Nucleus accumbens (tissue), 56 donors: ENCODE data around the gene MIPEP.

Experiments used
- DNase-seq, 56 donors: peaks; one replicate each; lab custom pipeline; 2025; lab: John Stamatoyannopoulos, UW

Gene MIPEP

DNA sequence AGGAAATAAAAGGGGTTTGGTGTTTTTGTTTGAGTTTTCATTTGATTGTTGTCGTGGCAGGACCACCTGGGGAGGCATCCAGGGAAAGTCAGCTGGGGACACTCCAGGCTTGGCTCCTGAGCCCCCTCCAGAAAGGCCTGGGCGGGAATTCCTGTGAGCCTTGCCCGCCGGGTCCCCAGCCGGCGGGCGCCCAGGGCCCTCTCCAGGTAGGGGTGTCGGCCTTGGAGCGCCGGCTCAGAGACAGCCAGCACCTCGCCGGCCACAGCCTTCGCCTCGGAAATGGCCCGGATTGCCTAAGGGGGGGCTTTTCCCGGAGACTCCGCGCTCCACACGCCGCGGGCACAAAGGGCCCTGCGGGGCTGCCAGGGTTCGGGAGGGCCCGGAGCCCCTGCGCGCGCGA, 194.0 kb downstream of the MIPEP start:
- DNase-seq: no peak

DNA sequence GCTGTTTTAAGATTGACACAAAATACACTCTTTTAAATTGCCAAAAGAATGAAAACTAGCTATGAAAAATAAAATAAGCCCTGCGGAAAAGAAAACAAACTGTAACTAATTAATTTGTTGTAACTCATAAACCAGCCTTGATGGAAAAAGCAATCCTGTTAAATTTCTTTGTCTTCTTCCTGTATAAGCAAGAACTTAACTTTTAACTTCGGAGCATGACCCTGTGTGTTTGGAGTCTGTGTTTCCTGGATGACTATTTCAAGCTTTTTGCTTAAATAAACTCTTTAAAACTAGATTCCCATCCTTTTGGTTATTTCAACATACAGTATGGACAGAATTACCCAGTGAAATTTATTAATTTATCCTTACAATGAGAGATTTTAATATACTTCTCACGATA, 196.4 kb downstream of the MIPEP start:
- no peak for DNase-seq

- DNase-seq: no peak
These were observed 198.5 kb downstream of the MIPEP start for GRCh38 chr13:23690668-23691067.

GRCh38 chr13:23688336-23688735, 200.9 kb downstream of the MIPEP start:
- DNase-seq: no peak

DNA sequence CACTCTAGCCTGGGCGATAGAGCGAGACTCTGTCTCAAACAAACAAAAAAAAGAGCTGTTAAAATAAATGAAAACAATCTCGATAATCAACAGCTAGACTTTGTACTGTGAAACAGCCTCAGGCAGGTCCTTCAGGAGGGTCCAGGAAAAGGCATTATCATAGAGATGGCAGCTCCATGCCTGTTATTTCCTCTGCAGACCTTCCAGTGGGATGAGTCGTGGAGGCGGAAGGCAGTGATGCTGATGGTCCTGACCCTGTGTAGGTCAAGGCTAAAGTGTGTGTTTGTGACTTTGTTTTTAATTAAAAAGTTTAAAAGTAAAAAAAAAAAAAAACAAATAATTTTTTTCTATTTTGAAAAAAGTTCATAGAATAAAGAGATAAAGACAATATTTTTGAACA, 201.6 kb downstream of the MIPEP start:
- no peak for DNase-seq

- DNase-seq: no peak
These were observed 202.3 kb downstream of the MIPEP start for GRCh38 chr13:23686948-23687347.

DNA sequence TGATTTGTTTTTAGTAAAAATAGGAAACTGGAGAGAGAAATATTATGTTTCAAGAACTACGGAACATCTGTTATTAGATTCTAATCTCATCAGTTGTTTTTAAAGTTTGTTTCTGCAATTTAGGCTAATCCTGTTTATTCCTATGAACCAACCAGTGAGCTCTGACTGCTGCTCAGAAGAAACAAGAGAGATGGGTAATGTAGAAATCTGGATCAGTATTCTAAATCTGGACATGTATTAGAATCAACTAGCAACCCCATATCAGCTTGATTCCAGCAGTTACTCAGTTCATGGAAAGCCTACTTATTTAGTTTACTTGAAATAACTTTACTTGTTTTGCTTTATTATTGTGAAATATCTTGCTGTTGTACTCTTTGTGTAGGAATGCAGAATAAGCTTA, 203.8 kb downstream of the MIPEP start:
- no peak for DNase-seq

GRCh38 chr13:23684647-23685046, 204.6 kb downstream of the MIPEP start:
- no peak for DNase-seq

DNA sequence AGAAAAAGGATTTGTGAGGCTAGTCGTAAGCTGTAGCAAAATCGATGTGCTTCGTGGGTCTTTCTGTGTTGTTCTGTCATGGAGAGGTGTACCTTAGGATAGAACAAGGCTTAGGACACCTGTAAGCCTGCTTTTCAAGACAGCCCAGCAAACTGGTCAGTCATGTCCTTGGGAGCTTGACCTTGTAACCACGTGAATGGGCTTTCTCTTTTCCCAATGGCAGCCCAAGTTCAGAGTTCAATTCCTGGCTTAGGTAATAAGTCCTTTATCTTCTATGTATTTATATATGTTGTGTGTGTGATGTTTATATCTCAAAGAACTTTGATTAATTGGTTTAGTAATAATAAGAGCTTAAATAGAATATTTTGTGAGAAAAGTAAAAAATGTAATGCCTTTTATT, 206.1 kb downstream of the MIPEP start:
- no peak for DNase-seq

- no peak for DNase-seq
These were observed 208.1 kb downstream of the MIPEP start for GRCh38 chr13:23680845-23681669.
